ENCODE measurements around the gene ADAM10.
"Not testable (repeated sequence)": the region's sequence is repeated elsewhere in the genome, so short reads cannot be mapped to it uniquely, and the experiment has no call there.

ADAM10 gene

DNA sequence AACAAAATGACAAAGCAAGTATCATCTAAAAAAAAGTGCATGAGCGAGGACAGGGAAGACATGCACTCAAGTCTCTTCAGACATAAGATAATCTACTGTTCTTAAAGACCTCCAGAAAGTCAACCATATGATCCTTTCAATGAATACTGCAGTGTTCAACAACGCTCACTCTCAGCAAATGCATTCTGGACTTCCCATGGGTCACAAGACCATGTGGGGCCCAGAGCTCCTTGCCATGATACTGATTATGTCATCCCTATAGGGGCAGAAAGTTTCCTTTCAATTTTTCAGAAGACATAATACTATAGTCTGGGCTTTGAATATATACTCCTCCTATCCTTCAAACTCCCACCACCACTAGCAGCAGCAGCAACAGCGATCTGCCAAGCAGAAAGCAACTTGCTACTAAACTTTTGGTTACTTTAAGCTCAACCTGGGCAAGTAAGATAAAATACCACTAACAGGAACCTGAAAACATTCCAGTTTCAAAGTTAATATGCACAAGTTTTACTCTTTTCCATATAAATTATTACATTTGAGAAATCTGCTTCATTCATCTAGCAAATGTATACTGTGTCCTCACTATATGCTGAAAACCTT, 143.5 kb downstream of the ADAM10 start:
- no peak for DNase-seq

- no peak for DNase-seq
Observed at GRCh38 chr15:58604455-58604923, 145.0 kb downstream of the ADAM10 start.

DNA sequence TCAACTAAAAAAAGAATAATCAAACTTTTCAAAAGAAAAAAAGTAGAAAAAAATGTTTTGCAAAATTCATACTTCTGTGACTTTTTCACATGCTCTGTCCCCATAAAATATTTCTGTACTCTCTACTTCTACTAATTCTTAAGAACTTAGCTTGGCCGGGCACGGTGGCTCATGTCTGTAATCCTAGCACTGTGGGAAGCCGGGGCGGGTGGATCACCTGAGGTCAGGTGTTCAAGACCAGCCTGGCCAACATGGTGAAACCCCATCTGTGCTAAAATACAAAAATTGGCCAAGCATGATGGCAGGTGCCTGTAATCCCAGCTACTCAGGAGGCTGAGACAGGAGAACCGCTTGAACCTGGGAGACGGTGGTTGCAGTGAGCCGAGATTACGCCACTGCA, 145.6 kb downstream of the ADAM10 start:
- DNase-seq = not testable (repeated sequence)

GRCh38 chr15:58602823-58603222, 146.7 kb downstream of the ADAM10 start:
- DNase-seq = no peak

GRCh38 chr15:58598829-58599210, 150.7 kb downstream of the ADAM10 start:
- DNase-seq = no peak

GRCh38 chr15:58597943-58598828, 151.3 kb downstream of the ADAM10 start:
- no peak for DNase-seq

GRCh38 chr15:58595516-58596263, 153.8 kb downstream of the ADAM10 start:
- DNase-seq = no peak

DNA sequence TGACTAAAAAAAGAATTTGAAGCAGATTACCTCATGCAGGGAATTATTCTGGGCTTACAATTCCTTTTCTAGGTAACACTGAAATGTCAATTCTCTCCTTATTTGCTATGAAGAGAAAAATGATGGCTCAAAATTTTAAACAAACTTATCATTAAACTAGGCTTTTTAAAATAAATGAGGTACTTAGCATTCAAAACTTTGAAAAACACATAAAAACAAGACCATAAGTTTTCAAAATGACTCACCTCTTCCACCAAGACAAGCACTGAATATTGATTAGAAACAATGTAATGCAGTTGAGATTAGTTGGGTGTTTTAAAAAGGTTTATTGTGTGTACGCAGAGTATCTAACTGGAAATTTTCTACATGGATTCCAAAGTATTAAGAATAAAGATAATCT, 154.6 kb downstream of the ADAM10 start:
- no peak for DNase-seq

DNA sequence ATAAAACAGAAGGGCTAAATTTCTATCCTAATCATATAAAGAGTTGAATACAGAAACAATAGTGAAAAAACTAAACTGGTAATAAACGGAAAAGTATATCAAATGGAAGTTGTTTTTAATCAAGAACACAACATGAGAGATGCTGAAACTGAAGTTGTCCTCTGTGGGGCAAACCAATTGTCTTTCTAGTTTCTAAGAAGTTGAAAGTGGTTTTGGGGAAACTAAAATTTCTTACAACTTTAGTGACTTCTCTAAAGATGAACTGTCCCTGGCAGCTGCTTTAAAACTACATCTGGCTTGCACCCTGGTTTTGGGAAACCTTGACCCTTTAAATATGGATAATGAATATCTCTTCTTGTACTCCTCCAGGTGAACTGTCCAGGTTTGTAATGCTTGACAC, 155.6 kb downstream of the ADAM10 start:
- DNase-seq = no peak

- DNase-seq = no peak
Observed at GRCh38 chr15:58590926-58591325, 158.6 kb downstream of the ADAM10 start.

GRCh38 chr15:58590236-58590635, 159.3 kb downstream of the ADAM10 start:
- no peak for DNase-seq

DNA sequence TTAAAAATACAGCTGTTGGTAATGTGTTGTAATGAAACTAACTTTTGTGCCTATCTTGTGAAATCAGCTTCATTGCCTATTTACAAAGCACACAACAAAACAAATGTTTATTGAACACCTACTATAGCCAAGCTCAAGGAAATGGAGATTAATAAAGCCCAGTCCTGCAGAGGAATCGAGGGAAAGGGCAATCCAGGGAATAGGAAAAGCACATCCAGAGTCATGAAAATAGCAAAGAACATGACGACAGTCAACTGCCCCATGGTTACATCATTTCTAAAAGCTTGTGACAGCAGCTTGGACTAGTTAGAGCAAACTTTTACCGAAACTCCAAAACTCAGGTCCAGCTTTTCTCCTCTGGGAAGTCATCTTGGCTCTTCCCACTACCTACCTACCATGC, 160.5 kb downstream of the ADAM10 start:
- DNase-seq = no peak

DNA sequence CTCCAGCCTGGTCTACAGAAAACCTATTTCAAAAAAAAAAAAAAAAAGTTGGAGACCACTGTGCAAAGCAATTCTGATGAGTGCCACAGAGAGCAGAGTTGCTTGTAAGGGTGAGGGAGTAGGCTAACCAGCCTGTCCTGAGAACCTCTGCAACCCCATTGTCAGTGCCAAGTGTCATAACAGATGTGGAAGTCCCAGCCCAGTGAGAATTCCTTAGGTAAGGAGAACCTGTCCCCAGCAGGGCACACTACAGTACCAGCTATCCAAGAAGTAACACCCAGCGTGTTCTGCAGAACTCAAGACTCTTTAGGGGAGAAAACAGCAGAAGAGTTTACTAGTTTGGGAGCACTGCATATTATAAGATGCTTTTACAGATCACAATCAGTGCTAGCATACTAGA, 161.4 kb downstream of the ADAM10 start:
- no peak for DNase-seq

DNA sequence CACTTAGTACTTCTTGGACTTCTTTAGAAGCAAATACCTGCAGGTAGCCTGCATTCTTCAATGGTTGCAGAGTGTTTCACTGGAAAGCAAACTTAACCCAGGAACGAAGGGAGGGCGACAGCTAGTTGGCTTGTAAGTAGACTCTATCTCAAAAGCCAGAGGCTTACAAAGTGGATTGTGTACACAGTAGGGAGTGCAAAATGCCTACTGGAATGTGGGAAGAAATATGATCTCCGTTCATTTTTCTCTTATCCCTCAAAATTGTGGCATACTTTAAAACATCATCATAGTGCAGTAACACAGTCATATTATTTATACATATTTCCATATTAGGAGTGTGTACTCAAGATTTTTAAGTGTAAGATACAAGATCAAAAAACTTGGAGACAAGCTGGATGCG, 162.0 kb downstream of the ADAM10 start:
- DNase-seq = no peak

GRCh38 chr15:58585693-58586443, 163.6 kb downstream of the ADAM10 start:
- no peak for DNase-seq

DNA sequence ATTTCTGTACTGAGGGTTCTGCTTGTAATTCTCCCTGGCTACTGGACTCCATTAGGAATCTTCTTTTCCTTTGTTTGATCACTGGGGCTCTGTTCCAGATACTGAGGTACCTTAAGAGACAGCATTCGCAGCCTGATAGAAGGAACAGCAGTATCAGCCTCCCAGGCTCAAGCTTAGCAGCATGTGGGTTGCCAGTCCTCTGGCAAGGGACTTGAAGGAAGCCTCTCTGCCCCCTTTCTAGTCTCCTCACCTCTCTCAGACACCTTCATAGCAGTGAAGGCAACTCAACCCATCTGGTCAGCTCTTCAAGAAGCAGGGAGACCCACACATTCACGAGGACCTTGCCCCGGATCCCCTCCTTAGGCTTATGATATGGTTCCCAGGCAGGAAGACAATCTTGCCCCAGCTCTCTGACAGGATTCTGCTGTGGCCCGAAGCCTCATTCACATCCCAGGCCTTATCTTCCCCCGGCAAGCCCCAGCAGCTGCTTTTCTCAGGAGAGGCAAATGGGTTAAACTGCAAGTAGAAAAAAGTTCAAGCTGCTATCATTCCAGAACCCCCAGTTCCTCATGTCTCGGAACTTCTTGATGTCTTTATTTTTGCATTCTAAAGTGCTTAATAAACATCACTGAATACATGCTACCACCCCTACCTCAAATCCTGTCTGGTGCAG, 164.6 kb downstream of the ADAM10 start:
- DNase-seq = no peak

GRCh38 chr15:58583171-58583908, 166.2 kb downstream of the ADAM10 start:
- no peak for DNase-seq

DNA sequence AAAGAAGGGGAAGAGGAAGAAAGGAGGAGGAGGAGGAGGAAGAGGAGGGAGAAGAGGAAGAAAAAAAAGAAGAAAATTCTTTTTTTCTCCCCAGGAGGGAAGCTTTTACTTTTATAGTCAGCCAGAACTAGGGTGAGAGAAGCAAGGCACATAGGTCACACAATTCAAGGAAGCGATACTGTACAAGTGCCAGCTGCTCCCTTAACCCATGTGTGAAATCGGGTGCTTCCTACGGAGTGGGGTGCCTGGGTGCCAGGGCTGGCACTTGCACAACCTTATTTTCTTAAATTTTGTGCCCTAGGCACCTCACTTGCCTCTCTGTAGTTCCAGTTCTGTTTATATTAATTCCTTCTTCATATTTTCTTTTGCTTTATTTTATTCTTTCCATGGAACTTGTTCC, 167.3 kb downstream of the ADAM10 start:
- no peak for DNase-seq

DNA sequence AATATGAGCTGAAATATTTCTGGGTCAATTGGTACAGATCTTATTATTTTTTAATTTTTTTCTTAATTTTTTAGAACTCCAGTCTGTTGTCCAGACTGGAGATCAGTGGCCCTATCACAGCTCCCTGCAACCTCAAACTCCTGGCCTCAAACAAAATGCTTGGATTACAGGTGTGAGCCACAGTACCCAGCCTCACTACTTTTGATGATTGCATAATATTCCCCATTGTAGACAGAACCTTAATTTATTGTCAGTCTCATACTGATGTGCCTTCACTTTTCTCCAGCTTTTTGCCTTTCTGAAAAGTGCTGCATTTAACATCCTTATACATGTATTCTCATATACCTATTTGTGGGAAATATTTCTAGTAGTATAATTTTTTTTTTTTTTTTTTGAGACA, 172.8 kb downstream of the ADAM10 start:
- DNase-seq = no peak

- DNase-seq = no peak
Observed at GRCh38 chr15:58575045-58575786, 174.3 kb downstream of the ADAM10 start.

DNA sequence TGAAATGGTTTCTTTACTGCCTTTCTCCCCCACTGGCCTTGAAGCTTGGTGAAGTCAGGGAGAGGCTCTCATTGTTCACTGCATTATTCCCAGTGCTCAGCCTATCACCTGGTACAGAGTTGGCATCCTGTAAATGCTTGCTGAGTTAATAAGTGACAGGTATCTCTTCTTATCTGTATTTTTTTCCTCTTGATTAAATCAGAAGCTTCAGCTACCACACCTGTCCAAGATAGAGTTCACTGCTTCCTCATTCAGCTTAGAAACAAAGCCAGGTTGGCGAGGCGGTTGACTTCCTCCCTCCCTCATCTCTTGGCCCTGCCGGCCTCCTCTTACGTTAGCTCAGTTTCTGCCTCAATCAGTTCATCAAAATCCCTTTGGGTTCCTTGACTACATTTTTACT, 174.9 kb downstream of the ADAM10 start:
- no peak for DNase-seq

Data from effector CD4-positive, alpha-beta T cell (primary cell).